AG04449 (cell line): ENCODE results near the gene PTPRE.

Source experiments
- CTCF ChIA-PET: fragments of 350-600 bp; formaldehyde crosslinking; extraction: SDS; loops from one replicate; lab custom pipeline; 2021; ENCODE audit warnings: antibody characterized with exemption; lab: Yijun Ruan, JAX
- POLR2A ChIA-PET: fragments of 400-600, 350-600 bp; formaldehyde crosslinking; extraction: SDS; loops from one replicate; lab custom pipeline; 2020; ENCODE audit warnings: antibody characterized with exemption, inconsistent platforms; lab: Yijun Ruan, JAX
- DNase-seq: peaks from one replicate; pipeline ENCODE4 v3.0.0-alpha.2; 2010; ENCODE audit warnings: low read depth, low spot score
- H3K4me3 ChIP-seq: 2 replicates; pipeline ENCODE4 v1.5.1; 2011; ENCODE audit warnings: low read depth, mild to moderate bottlenecking, control low read depth, low read length
- CTCF ChIP-seq: IDR thresholded peaks from one replicate; pipeline ENCODE4 v1.5.1; 2011; ENCODE audit warnings: mild to moderate bottlenecking, moderate library complexity, low read length, control low read depth, inconsistent platforms; ENCODE audit not compliant: insufficient read depth; ENCODE audit errors: missing control alignments

PTPRE gene

GRCh38 chr10:128009372-128010126 lies 102.6 kb downstream of the PTPRE start:
- H3K4me3 ChIP-seq = no peak overlapping the region
- DNase-seq = no peak
- CTCF ChIA-PET = interaction anchor here (0.8 to 3.5 kb wide), 5 partner anchors 10 to 104 kb away, joined by 3 to 24 read pairs (median 4); partner anchors contain the start of gene PTPRE
- POLR2A ChIA-PET = interaction anchor here (0.7 kb wide), 1 partner anchor 513 kb away, joined by 3 read pairs; no protein-coding TSS in a partner anchor
- TF ChIP-seq CTCF = no peak

DNA sequence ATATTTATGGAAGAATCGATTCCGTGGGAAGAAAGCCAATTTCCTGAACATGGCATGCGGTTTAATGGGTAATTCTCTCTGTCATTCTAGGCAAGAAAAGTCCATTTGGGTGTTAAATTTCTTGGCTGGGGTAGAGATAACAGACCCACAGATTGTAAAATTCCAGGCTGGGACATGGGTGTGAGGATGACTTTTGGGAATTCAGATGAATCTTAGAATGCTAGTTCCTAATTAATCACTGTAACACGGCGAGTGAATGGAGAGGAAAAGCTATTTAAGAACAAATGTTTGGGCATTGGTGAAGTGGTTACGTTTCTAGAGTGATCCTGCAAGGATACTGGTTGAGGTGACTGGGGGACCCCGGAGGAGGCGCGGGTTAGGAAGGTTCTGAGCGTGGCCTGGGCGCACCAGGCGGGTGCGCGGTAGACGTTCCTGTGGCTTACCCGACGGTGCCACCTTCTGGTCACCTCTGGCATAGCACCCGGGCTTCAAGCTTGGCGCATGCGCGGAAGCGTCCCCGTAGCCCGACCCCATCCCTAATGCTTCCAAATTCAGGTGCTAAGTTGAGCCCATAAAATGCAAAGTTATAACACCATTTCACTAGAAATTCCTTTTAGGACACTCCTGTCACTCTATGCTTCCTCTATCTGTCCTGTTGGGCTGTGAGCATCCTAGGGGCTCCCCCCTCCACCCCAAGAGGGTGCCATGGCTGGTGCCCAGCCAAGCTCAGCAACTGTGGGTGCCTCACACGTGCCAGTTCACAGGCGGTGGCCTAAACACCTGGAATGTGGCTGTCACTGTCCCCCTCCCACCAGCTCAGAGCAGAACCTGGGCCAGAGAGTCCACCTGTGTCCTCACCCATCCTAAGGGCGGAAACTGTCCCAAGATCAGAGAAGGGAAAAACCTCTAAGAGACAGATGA lies 104.4 kb downstream of the PTPRE start:
- POLR2A ChIA-PET = no interaction called here
- no peak for DNase-seq
- TF ChIP-seq CTCF = peak; percentile 96
- H3K4me3 ChIP-seq = no peak overlapping the region
- CTCF ChIA-PET = interaction anchor here (0.5 to 3.5 kb wide), 23 partner anchors 9 to 516 kb away, joined by 3 to 24 read pairs (median 4); partner anchors contain the start of gene PTPRE

DNA sequence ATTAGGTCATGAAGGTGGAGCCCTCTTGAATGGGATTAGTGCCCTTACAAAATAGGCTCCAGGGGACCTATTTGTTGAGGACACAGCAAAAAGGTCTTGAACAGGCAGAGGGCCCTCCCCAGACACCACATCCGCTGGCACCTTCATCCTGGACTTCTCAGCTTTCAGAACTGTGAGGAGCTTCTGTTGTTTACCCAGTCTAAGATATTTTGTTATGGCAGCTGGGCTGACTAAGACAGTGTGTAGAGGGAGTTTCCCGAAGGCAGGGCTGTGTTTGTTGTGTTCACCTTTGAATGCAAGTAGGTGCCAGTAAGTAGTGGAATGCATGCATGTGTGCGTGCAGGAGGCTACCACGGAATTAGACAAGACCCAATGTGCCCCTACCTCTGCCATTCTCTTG lies 106.7 kb downstream of the PTPRE start:
- DNase-seq = no peak
- no peak overlapping the region for H3K4me3 ChIP-seq
- ChIA-PET POLR2A (no interaction called here), CTCF (interaction anchor here (1.5 kb wide), 1 partner anchor 55 kb away, joined by 4 read pairs; no protein-coding TSS in a partner anchor)
- TF ChIP-seq CTCF = no peak

- CTCF ChIA-PET = no interaction called here
- DNase-seq = no peak
- POLR2A ChIA-PET = no interaction called here
- no peak for TF ChIP-seq CTCF
- no peak overlapping the region for H3K4me3 ChIP-seq
Measured at GRCh38 chr10:128014236-128014635, 107.3 kb downstream of the PTPRE start.

- ChIA-PET POLR2A (no interaction called here), CTCF (interaction anchor here (1.2 kb wide), 1 partner anchor 53 kb away, joined by 4 read pairs; no protein-coding TSS in a partner anchor)
- H3K4me3 ChIP-seq = no peak overlapping the region
- no peak for TF ChIP-seq CTCF
- no peak for DNase-seq
Measured at GRCh38 chr10:128016423-128017060, 109.6 kb downstream of the PTPRE start.
